ENCODE results near the gene USP17L20.
"Not testable (repeated sequence)": the region's sequence is repeated elsewhere in the genome, so short reads cannot be mapped to it uniquely, and the experiment has no call there.

Gene USP17L20

GRCh38 chr4:9257824-9258223 is at the start of gene USP17L20:
TSS of gene USP17L20 (plus strand) at chr4:9258124. CDS start at chr4:9258124, 0 bp downstream.
- DNase-seq (ENCODE audit: low spot score), result not testable (repeated sequence)

GRCh38 chr4:9210357-9210756 is 47.6 kb upstream of the USP17L20 start, which contains the start of gene USP17L10:
TSS of gene USP17L10 (plus strand) at chr4:9210657. CDS start at chr4:9210657, 0 bp downstream.
- not testable (repeated sequence) for DNase-seq (ENCODE audit: low spot score)

- not testable (repeated sequence) for DNase-seq (ENCODE audit: low spot score)
Observed at GRCh38 chr4:9214701-9215100, 43.2 kb upstream of the USP17L20 start.

GRCh38 chr4:9215105-9215504 is 42.8 kb upstream of the USP17L20 start, which contains the start of gene USP17L11:
TSS of gene USP17L11 (plus strand) at chr4:9215405. CDS start at chr4:9215405, 0 bp downstream.
- DNase-seq (ENCODE audit: low spot score), result not testable (repeated sequence)

GRCh38 chr4:9219852-9220251 is 38.1 kb upstream of the USP17L20 start, which contains the start of gene USP17L12:
TSS of gene USP17L12 (plus strand) at chr4:9220152. CDS start at chr4:9220152, 0 bp downstream.
- DNase-seq (ENCODE audit: low spot score), result not testable (repeated sequence)

GRCh38 chr4:9224596-9224995 is 33.3 kb upstream of the USP17L20 start, which contains the start of gene USP17L13:
TSS of gene USP17L13 (plus strand) at chr4:9224896. CDS start at chr4:9224896, 0 bp downstream.
- not testable (repeated sequence) for DNase-seq (ENCODE audit: low spot score)

- not testable (repeated sequence) for DNase-seq (ENCODE audit: low spot score)
Observed at GRCh38 chr4:9230249-9230648, 27.7 kb upstream of the USP17L20 start.

- not testable (repeated sequence) for DNase-seq (ENCODE audit: low spot score)
Observed at GRCh38 chr4:9234085-9234484, 23.8 kb upstream of the USP17L20 start, which contains the start of gene USP17L15. TSS of gene USP17L15 (plus strand) at chr4:9234385. CDS start at chr4:9234385, 0 bp downstream.

GRCh38 chr4:9238461-9238860 is 19.5 kb upstream of the USP17L20 start:
- DNase-seq (ENCODE audit: low spot score), result peak; percentile 1

- not testable (repeated sequence) for DNase-seq (ENCODE audit: low spot score)
Observed at GRCh38 chr4:9243579-9243978, 14.3 kb upstream of the USP17L20 start, which contains the start of gene USP17L17. TSS of gene USP17L17 (plus strand) at chr4:9243879. CDS start at chr4:9243879, 0 bp downstream.

- DNase-seq (ENCODE audit: low spot score), result peak; percentile 1
Observed at GRCh38 chr4:9247953-9248680, 9.8 kb upstream of the USP17L20 start, which contains the start of gene USP17L18. TSS of gene USP17L18 (plus strand) at chr4:9248630. CDS start at chr4:9248630, 0 bp downstream.

GRCh38 chr4:9253078-9253477 is 4.8 kb upstream of the USP17L20 start, which contains the start of gene USP17L19:
TSS of gene USP17L19 (plus strand) at chr4:9253378. CDS start at chr4:9253378, 0 bp downstream.
- DNase-seq (ENCODE audit: low spot score), result not testable (repeated sequence)

- not testable (repeated sequence) for DNase-seq (ENCODE audit: low spot score)
Observed at GRCh38 chr4:9262572-9262971, 4.6 kb downstream of the USP17L20 start, which contains the start of gene USP17L21. TSS of gene USP17L21 (plus strand) at chr4:9262872. CDS start at chr4:9262872, 0 bp downstream.

GRCh38 chr4:9267319-9267718 is 9.4 kb downstream of the USP17L20 start, which contains the start of gene USP17L22:
TSS of gene USP17L22 (plus strand) at chr4:9267619. CDS start at chr4:9267619, 0 bp downstream.
- DNase-seq (ENCODE audit: low spot score), result not testable (repeated sequence)

- DNase-seq (ENCODE audit: low spot score), result not testable (repeated sequence)
Observed at GRCh38 chr4:9271719-9272118, 13.8 kb downstream of the USP17L20 start.

All from Ammon's horn (tissue), 1 donor.